ENCODE measurements around the gene SPCS2.
"Not testable (repeated sequence)": the region's sequence is repeated elsewhere in the genome, so short reads cannot be mapped to it uniquely, and the experiment has no call there.

Gene SPCS2

GRCh38 chr11:74956397-74957015 is 7.4 kb downstream of the SPCS2 start:
- TF ChIP-seq CTCF (IDR thresholded peaks at IDR 0.05; ENCODE audit: low read depth, low read length, missing control alignments) = no peak
- no peak overlapping the region for H3K4me3 ChIP-seq (ENCODE audit: low read depth, low read length)
- no peak for DNase-seq (ENCODE audit: low read depth)

GRCh38 chr11:74957937-74958629 is 9.0 kb downstream of the SPCS2 start:
- no peak for TF ChIP-seq CTCF (IDR thresholded peaks at IDR 0.05; ENCODE audit: low read depth, low read length, missing control alignments)
- no peak for DNase-seq (ENCODE audit: low read depth)
- no peak overlapping the region for H3K4me3 ChIP-seq (ENCODE audit: low read depth, low read length)

DNA sequence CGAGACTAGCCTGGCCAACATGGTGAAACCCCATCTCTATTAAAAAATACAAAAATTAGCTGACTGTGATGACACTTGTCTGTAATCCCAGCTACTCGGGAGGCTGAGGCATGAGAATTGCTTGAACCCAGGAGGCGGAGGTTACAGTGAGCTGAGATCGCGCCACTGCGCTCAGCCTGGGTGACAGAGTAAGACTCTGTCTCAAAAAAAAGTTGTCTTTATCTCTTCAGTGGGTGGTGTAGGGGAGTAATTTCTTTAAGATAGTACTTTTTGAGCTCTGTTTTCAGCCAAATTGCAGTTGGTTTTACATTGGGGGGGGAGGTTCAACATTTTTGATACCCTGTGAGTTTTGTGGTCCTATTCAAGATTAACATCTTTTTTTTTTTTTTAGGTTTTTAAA is 11.1 kb downstream of the SPCS2 start:
- not testable (repeated sequence) for H3K4me3 ChIP-seq (ENCODE audit: low read depth, low read length); DNase-seq (ENCODE audit: low read depth)

DNA sequence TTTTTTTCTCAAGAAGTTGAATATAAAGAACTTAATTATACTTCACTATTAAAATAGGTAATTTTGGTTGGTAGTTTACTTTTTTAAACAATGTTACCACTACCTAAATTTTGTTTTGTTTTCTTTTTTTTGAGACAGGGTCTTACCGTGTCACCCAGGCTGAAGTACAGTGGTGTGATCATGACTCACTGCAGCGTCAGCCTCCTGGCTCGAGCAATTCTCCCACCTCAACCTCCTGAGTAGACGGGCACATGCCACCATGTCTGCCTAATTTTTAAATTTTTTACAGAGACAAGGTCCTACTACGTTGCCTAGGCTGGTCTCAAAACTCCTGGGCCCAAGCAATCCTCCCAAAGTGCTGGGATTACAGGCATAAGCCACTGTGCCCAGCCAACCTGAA is 17.6 kb downstream of the SPCS2 start:
- no peak for TF ChIP-seq CTCF (IDR thresholded peaks at IDR 0.05; ENCODE audit: low read depth, low read length, missing control alignments)
- no peak for DNase-seq (ENCODE audit: low read depth)
- H3K4me3 ChIP-seq (ENCODE audit: low read depth, low read length) = no peak overlapping the region

- no peak for TF ChIP-seq CTCF (IDR thresholded peaks at IDR 0.05; ENCODE audit: low read depth, low read length, missing control alignments)
- no peak overlapping the region for H3K4me3 ChIP-seq (ENCODE audit: low read depth, low read length)
- DNase-seq (ENCODE audit: low read depth) = no peak
Observed at GRCh38 chr11:74970852-74971395, 21.9 kb downstream of the SPCS2 start.

GRCh38 chr11:74971424-74971823 is 22.4 kb downstream of the SPCS2 start:
- TF ChIP-seq CTCF (IDR thresholded peaks at IDR 0.05; ENCODE audit: low read depth, low read length, missing control alignments) = no peak

DNA sequence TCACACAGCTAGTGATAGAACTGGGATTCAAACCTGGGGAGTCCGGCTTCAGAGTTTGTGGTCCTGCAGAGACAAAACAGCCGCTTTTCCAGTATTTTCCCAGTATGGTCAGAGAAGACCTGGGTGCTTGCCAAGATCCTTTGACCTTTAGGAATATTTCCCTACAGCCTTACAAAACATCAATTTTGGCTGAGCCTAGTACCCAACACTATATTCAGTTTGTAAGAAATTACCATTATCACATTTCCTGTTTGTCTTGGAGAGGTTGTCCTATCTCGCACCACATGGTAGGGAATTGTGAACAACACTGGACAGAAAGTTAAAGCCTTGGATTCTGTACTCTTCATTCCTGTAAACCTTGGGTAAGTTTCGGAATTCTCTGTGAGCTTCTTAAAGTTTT is 29.0 kb downstream of the SPCS2 start:
- no peak overlapping the region for H3K4me3 ChIP-seq (ENCODE audit: low read depth, low read length)
- DNase-seq (ENCODE audit: low read depth) = no peak
- TF ChIP-seq CTCF (IDR thresholded peaks at IDR 0.05; ENCODE audit: low read depth, low read length, missing control alignments) = no peak

More at GRCh38 chr11:74971424-74971823, 22.4 kb downstream of the SPCS2 start:
- DNase-seq (ENCODE audit: low read depth) = no peak
- H3K4me3 ChIP-seq (ENCODE audit: low read depth, low read length) = no peak overlapping the region
